NB4 (cell line): Measurements from ENCODE around the gene ZNF334.

Source experiments
- DNase-seq: peaks from one replicate; pipeline ENCODE4 v3.0.0; 2010; ENCODE audit warnings: low read depth
- H3K4me3 ChIP-seq: one replicate; pipeline ENCODE4 v1.5.1; 2011; ENCODE audit warnings: mild to moderate bottlenecking, low read depth, low read length, moderate library complexity
- MAX ChIP-seq: IDR thresholded peaks from 2 replicates; pipeline ENCODE4 v1.6.1; 2011; ENCODE audit warnings: low read depth, low read length
- MYC ChIP-seq: IDR thresholded peaks from 2 replicates; pipeline ENCODE4 v1.6.1; 2011; ENCODE audit warnings: low read depth, low read length
- POLR2A ChIP-seq: IDR thresholded peaks from 2 replicates; pipeline ENCODE4 v1.6.1; 2011; ENCODE audit warnings: mild to moderate bottlenecking; ENCODE audit not compliant: insufficient read length; ENCODE audit errors: extremely low read depth
- TF ChIP-seq, protein P1 (sequence below): IDR thresholded peaks from one replicate; pipeline ENCODE4 v1.5.1; 2012; ENCODE audit warnings: low read depth, low read length

The ZNF334 gene

DNA sequence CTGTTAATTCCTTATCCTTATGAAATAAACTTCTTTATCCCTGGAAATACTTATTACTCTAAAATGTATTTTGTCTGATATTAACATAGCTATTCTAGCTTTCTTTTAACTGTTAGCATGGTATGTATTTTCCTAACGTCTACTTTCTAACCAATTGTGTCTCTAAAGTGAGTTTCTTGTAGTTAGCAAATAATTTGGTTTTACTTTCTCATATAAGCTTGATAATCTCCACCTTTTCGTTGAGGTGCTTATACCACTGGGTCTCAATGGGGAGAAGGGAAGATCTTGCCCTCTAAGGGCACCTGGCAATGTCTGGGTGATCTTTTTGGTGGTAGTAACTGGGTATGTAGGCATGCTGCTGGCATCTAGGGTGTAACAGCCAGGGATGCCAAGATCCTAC lies 25.7 kb downstream of the ZNF334 start:
- TF ChIP-seq MAX: no peak
- TF ChIP-seq, protein P1, sequence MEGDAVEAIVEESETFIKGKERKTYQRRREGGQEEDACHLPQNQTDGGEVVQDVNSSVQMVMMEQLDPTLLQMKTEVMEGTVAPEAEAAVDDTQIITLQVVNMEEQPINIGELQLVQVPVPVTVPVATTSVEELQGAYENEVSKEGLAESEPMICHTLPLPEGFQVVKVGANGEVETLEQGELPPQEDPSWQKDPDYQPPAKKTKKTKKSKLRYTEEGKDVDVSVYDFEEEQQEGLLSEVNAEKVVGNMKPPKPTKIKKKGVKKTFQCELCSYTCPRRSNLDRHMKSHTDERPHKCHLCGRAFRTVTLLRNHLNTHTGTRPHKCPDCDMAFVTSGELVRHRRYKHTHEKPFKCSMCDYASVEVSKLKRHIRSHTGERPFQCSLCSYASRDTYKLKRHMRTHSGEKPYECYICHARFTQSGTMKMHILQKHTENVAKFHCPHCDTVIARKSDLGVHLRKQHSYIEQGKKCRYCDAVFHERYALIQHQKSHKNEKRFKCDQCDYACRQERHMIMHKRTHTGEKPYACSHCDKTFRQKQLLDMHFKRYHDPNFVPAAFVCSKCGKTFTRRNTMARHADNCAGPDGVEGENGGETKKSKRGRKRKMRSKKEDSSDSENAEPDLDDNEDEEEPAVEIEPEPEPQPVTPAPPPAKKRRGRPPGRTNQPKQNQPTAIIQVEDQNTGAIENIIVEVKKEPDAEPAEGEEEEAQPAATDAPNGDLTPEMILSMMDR: no peak
- no peak for TF ChIP-seq POLR2A
- no peak for TF ChIP-seq MYC
- H3K4me3 ChIP-seq: no peak overlapping the region
- DNase-seq: no peak

- no peak overlapping the region for H3K4me3 ChIP-seq
- DNase-seq: no peak
- TF ChIP-seq MYC (no peak), POLR2A (no peak), MAX (no peak)
- TF ChIP-seq, protein P1: no peak
Measured at GRCh38 chr20:46485431-46485830, 27.9 kb downstream of the ZNF334 start.

GRCh38 chr20:46484954-46485353 lies 28.4 kb downstream of the ZNF334 start:
- no peak overlapping the region for H3K4me3 ChIP-seq
- no peak for DNase-seq
- TF ChIP-seq POLR2A (no peak), MYC (no peak)

- no peak for TF ChIP-seq MAX
- TF ChIP-seq, protein P1: no peak
- TF ChIP-seq POLR2A: no peak
- TF ChIP-seq MYC: no peak
- no peak overlapping the region for H3K4me3 ChIP-seq
- DNase-seq: no peak
Measured at GRCh38 chr20:46483879-46484278, 29.5 kb downstream of the ZNF334 start.

GRCh38 chr20:46482864-46483263 lies 30.5 kb downstream of the ZNF334 start:
- no peak for DNase-seq
- no peak overlapping the region for H3K4me3 ChIP-seq
- TF ChIP-seq POLR2A (no peak), MYC (no peak), MAX (no peak)
- TF ChIP-seq, protein P1: no peak

GRCh38 chr20:46477640-46478039 lies 35.7 kb downstream of the ZNF334 start:
- no peak for DNase-seq
- TF ChIP-seq MAX: no peak
- TF ChIP-seq POLR2A: no peak
- no peak overlapping the region for H3K4me3 ChIP-seq

GRCh38 chr20:46477225-46477624 lies 36.1 kb downstream of the ZNF334 start:
- H3K4me3 ChIP-seq: no peak overlapping the region
- DNase-seq: no peak
- TF ChIP-seq MYC (no peak), MAX (no peak), POLR2A (no peak)
- TF ChIP-seq, protein P1: no peak
